G401 (cell line): ENCODE data around the gene SEMA3B. TPM values are rescaled to one million over a fixed set of nuclear protein-coding genes. Genes with fewer than 3 reads are reported as not detected.
A peak's percentile ranks its signal among the peaks of the same experiment; 100 is the strongest.
"Not testable (repeated sequence)": the region's sequence is repeated elsewhere in the genome, so short reads cannot be mapped to it uniquely, and the experiment has no call there.

Source experiments
- DNase-seq: peaks from one replicate; pipeline ENCODE4 v3.0.0-alpha.2; 2015; ENCODE audit warnings: low spot score
- in situ Hi-C: cut with HindIII; loops from 2 replicates; pipeline ENCODE4 v1.10.0; 2016; ENCODE audit warnings: low sequenced_read_pairs, mixed read lengths
- total RNA-seq: library from RNA; depleted of rRNA; stranded (reverse); fragments of >200 nt; shearing (Covaris generic); gene quantifications from 2 replicates; pipeline ENCODE4 v1.2.3, GENCODE V29; 2014; rRNA removed

The SEMA3B gene
- total RNA-seq, result 68.1 and 81.8 TPM in 2 replicates

GRCh38 chr3:50268703-50269451 lies at the start of gene SEMA3B:
Gene SEMA3B, plus strand, starts transcription at chr3:50269147. Its CDS starts 94 bp downstream, at chr3:50269241.
- no peak for DNase-seq
- in situ Hi-C loops, result loop anchor here (10.0 kb wide), 1 partner anchor 86 kb away; the partner anchor contains the start of genes CYB561D2, NPRL2 and TMEM115

- in situ Hi-C loops, result no loop called here
- DNase-seq, result no peak
Measured at GRCh38 chr3:50219285-50219684, 49.7 kb upstream of the SEMA3B start.

GRCh38 chr3:50220109-50220508 lies 48.8 kb upstream of the SEMA3B start:
- DNase-seq, result no peak
- in situ Hi-C loops, result no loop called here

- DNase-seq, result no peak
- in situ Hi-C loops, result no loop called here
Measured at GRCh38 chr3:50221051-50221410, 47.9 kb upstream of the SEMA3B start.

GRCh38 chr3:50221411-50222168 lies 47.4 kb upstream of the SEMA3B start:
- no peak for DNase-seq
- in situ Hi-C loops, result no loop called here

GRCh38 chr3:50222169-50222528 lies 46.8 kb upstream of the SEMA3B start:
- in situ Hi-C loops, result no loop called here
- no peak for DNase-seq

- DNase-seq, result no peak
- in situ Hi-C loops, result no loop called here
Measured at GRCh38 chr3:50224639-50225038, 44.3 kb upstream of the SEMA3B start.

GRCh38 chr3:50226888-50227389 lies 42.0 kb upstream of the SEMA3B start:
- in situ Hi-C loops, result no loop called here
- peak; percentile 59 for DNase-seq

GRCh38 chr3:50227390-50228183 lies 41.4 kb upstream of the SEMA3B start:
- in situ Hi-C loops, result no loop called here
- peak; percentile 92 for DNase-seq

DNA sequence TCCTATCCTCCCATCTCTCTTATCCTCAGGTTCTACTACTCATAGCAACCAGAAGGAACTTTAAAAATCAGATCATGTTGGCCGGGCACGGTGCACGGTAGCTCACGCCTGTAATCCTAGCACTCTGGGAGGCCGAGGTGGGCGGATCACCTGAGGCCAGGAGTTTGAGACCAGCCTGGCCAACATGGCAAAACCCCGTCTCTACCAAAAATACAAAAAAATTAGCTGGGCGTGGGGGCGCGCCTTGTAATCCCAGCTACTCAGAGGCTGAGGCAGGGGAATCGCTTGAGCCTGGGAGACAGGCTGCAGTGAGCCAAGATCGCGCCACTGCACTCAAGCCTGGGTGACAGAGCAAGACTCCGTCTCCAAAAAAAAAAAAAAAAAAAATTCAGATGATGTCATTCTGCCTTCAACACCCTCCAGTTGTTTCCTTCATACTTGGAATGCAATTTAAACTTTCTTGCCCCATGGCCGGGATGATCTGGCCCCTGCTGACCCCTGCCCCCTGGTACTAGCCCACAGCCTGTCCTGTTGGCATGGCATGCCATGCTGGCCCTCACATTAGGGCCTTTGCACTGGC lies 40.7 kb upstream of the SEMA3B start:
- in situ Hi-C loops, DNase-seq: not testable (repeated sequence)

- no peak for DNase-seq
- in situ Hi-C loops, result no loop called here
Measured at GRCh38 chr3:50229490-50229889, 39.5 kb upstream of the SEMA3B start.

- no peak for DNase-seq
- in situ Hi-C loops, result no loop called here
Measured at GRCh38 chr3:50230104-50230793, 38.7 kb upstream of the SEMA3B start.

- DNase-seq, result no peak
- in situ Hi-C loops, result no loop called here
Measured at GRCh38 chr3:50230794-50231125, 38.2 kb upstream of the SEMA3B start.

DNA sequence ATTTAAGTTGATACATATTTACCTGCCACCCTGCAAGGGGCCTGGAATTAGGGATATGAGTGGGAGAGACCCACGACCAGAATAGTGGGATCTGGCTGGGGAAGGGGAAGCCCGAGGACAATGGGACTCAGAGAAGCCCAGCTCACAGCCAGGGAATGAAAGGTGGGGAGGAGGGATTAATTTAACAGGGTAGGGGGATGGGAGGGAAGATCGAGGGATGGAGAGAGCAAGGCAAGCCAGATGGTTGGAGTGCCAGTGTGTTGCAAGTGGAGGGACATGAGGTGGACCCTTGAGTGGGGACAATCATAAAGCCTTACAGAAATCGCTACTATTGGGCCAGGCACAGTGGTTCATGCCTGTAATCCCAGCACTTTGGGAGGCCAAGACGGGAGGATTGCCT lies 37.4 kb upstream of the SEMA3B start:
- in situ Hi-C loops, result no loop called here
- DNase-seq, result no peak

GRCh38 chr3:50232303-50232702 lies 36.6 kb upstream of the SEMA3B start:
- in situ Hi-C loops, result no loop called here
- DNase-seq, result no peak

GRCh38 chr3:50233176-50233575 lies 35.8 kb upstream of the SEMA3B start:
- DNase-seq, result no peak
- in situ Hi-C loops, result no loop called here

- in situ Hi-C loops, result no loop called here
- peak; percentile 99 for DNase-seq
Measured at GRCh38 chr3:50235716-50236483, 33.0 kb upstream of the SEMA3B start, which contains the start of gene GNAI2. Gene GNAI2, plus strand, starts transcription at chr3:50236204. Its CDS starts 132 bp downstream, at chr3:50236336.

- no peak for DNase-seq
- in situ Hi-C loops, result no loop called here
Measured at GRCh38 chr3:50236484-50237132, 32.3 kb upstream of the SEMA3B start.
